Measurements from ENCODE around the gene KIRREL3.

DNA sequence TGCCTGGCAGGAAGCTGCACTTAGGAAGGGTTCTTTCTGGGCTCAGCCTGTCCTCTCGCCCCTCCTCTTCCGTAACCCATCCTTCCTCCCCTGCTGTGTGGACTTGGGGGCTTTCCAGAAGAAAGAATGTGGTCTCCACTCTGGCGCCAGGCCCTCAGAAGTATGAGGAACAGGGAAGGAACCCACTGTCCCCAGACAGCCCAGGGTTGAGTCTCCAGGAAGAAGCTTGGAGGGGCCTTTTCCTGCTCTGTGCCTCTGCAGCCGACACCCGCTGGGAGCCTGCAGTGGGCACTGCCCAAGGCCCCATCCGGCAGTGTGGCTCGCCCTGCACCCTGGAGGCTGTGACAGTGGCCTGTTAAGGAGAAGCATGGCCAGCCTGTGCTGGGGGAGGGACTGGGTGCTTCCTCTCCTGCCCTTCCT is 532.5 kb downstream of the KIRREL3 start:
- TF ChIP-seq, protein P1, sequence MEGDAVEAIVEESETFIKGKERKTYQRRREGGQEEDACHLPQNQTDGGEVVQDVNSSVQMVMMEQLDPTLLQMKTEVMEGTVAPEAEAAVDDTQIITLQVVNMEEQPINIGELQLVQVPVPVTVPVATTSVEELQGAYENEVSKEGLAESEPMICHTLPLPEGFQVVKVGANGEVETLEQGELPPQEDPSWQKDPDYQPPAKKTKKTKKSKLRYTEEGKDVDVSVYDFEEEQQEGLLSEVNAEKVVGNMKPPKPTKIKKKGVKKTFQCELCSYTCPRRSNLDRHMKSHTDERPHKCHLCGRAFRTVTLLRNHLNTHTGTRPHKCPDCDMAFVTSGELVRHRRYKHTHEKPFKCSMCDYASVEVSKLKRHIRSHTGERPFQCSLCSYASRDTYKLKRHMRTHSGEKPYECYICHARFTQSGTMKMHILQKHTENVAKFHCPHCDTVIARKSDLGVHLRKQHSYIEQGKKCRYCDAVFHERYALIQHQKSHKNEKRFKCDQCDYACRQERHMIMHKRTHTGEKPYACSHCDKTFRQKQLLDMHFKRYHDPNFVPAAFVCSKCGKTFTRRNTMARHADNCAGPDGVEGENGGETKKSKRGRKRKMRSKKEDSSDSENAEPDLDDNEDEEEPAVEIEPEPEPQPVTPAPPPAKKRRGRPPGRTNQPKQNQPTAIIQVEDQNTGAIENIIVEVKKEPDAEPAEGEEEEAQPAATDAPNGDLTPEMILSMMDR (IDR thresholded peaks at IDR 0.05; ENCODE audit: insufficient read depth, low read length, poor library complexity, severe bottlenecking), result no peak
- TF ChIP-seq EZH2phosphoT487 (conservative IDR thresholded peaks at IDR 0.05; ENCODE audit: low read length), result no peak

Data from SU-DHL-6 (cell line).